GM18951 (cell line): ENCODE data around the gene ZDHHC18.
"Not testable (repeated sequence)": the region's sequence is repeated elsewhere in the genome, so short reads cannot be mapped to it uniquely, and the experiment has no call there.

Source experiments
- POLR2A ChIP-seq: IDR thresholded peaks from 4 replicates; pipeline ENCODE4 v1.6.1; 2011; ENCODE audit warnings: mild to moderate bottlenecking; ENCODE audit not compliant: insufficient read length, insufficient read depth; ENCODE audit errors: extremely low read depth
- in situ Hi-C: fragments of 300-500 bp; cut with MboI; formaldehyde crosslinking; loops from one replicate; pipeline ENCODE4 v1.12.0; 2022; ENCODE audit warnings: low sequenced_read_pairs, mixed read lengths, inconsistent platforms; ENCODE audit not compliant: unreplicated experiment

ZDHHC18 gene

GRCh38 chr1:26799479-26800142 lies 26.9 kb upstream of the ZDHHC18 start:
- in situ Hi-C loops, result loop anchor here (10.0 kb wide), 1 partner anchor 195 kb away; no protein-coding TSS in a partner anchor
- TF ChIP-seq POLR2A, result no peak

DNA sequence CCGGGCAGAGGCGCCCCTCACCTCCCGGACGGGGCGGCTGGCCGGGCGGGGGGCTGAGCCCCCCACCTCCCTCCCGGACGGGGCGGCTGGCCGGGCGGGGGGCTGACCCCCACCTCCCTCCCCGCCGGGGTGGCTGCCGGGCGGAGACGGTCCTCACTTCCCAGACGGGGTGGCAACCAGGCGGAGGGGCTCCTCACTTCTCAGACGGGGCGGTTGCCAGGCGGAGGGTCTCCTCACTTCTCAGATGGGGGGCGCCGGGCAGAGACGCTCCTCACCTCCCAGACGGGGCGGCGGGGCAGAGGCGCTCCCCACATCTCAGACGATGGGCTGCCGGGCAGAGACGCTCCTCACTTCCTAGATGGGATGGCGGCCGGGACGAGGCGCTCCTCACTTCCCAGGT lies 22.6 kb upstream of the ZDHHC18 start:
- in situ Hi-C loops, result not testable (repeated sequence)

DNA sequence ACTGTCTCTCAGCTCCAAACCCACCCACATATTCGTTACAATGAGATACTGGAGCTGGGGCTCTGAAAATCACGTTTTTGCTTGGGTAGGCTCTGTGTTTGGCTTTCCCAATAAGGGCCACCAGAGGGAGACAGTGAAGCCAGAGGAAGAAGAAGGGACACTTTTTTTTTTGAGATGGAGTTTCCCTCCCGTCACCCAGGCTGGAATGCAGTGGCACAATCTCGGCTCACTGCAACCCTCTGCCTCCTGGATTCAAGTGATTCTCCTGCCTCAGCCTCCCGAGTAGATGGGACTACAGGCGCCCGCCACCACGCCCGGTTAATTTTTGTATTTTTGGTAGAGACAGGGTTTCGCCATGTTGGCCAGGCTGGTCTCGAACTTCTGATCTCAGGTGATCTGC lies 16.4 kb upstream of the ZDHHC18 start:
- in situ Hi-C loops, result not testable (repeated sequence)

- in situ Hi-C loops, result no loop called here
- TF ChIP-seq POLR2A, result no peak
Observed at GRCh38 chr1:26811057-26811456, 15.4 kb upstream of the ZDHHC18 start.

- in situ Hi-C loops, result no loop called here
Observed at GRCh38 chr1:26811708-26812107, 14.8 kb upstream of the ZDHHC18 start.

GRCh38 chr1:26814377-26814776 lies 12.1 kb upstream of the ZDHHC18 start:
- in situ Hi-C loops, result no loop called here
- no peak for TF ChIP-seq POLR2A

More at GRCh38 chr1:26811708-26812107, 14.8 kb upstream of the ZDHHC18 start:
- no peak for TF ChIP-seq POLR2A

DNA sequence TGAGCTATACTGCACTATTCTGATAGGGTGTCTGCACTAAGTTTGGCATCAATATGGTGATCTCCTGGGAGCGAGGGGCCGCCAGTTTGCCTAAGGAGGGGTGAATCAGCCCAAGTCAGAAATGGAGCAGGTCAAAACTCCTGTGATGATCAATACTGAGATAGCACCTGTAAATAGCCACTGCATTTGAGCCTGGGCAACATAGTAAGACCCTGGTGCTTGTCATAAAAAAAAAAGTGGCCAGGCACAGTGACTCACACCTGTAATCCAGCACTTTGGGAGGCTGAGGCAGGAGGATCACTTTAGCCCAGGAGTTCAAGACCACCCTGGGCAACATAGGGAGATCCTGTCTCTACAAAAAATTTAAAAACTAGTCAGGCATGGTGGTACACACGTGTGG lies 11.6 kb upstream of the ZDHHC18 start:
- TF ChIP-seq POLR2A, result no peak
- in situ Hi-C loops, result no loop called here

DNA sequence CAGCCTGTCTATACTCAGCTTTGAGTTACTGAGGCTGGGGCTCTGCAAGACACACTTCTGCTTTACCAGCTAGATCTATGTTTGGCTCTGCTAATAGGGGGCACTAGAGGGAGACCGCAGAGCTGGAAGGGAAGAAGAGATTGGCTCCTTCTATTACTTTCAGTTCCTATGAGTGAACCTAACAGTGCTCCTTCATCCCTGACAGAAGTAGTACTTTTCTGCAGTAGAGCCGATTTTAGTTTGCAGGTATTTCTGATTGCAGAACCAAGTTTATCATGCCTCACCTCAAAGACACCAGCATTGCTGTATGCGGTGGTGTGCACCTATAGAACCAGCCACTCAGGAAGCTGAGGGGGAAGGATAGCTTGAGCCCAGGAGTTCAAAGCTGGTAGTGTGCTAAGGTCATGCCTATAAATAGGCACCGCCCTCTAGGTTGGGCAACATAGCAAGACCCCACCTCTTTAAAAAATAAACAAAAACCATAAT lies 5.7 kb upstream of the ZDHHC18 start:
- in situ Hi-C loops, result no loop called here
- TF ChIP-seq POLR2A, result no peak

DNA sequence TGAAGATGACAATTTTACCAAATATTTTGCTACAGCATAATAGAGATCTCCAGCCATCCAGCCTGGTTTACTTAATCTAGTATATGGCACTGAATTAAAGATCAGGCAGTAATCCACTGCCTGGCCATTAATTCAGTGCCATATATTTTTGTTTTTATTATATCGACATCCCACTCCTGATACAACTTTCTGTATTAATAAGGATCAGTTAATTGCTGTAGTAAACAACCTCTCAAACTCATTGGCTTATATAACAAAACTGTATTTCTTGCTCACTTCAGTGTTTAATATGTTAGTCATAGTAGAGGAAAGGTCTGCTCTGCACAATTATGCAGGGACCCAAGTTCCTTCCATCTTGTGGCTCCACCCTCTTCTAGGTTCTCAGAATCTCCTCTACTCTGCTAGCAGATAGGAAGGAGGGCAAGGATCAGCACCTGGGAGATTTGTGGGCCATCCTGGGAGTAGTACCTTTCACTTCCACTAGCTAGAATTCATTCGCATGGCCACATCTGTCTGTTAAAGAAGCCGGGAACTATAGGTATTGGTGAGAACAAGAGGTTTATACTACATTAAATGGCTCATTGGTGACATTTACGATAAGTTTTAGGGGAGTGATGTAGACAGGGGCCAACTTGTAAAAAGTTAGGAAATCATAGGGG lies 3.6 kb upstream of the ZDHHC18 start:
- in situ Hi-C loops, result no loop called here
- TF ChIP-seq POLR2A, result no peak

- in situ Hi-C loops, result no loop called here
- no peak for TF ChIP-seq POLR2A
Observed at GRCh38 chr1:26824731-26825130, 1.8 kb upstream of the ZDHHC18 start.

- in situ Hi-C loops, result no loop called here
- no peak for TF ChIP-seq POLR2A
Observed at GRCh38 chr1:26827106-26827604, 667 bp downstream of the ZDHHC18 start.

GRCh38 chr1:26827663-26828062 lies 1.2 kb downstream of the ZDHHC18 start:
- in situ Hi-C loops, result no loop called here
- no peak for TF ChIP-seq POLR2A

DNA sequence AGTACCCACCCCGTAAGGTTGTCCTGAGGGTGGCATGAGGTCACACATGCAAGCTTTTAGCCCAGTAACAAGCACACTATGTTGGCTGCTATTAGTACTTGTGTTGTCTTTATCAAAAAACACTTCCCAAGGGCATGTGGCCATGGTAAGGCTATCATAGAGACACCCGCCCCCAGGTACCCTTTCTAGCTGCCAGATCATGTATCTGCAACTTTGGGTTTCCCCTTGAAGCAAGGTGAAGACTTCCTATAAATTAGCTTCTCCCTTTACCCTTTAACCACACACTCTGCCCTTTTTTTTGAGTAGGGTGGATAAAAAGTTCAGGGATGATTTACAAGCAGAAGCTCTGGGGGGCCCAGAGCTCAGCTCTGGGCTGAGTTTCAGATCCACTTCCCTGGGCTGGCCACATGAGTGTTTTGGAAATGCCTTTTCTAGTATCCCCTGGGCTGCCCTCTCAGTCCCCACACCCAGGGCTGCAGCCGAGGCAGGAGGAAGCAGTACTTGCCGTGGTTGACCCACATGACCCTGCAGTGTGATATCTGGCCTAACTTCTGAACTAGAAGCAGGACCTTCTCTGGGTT lies 2.0 kb downstream of the ZDHHC18 start:
- in situ Hi-C loops, result no loop called here
- TF ChIP-seq POLR2A, result no peak
